BLaER1 treated with 17β-estradiol and CSF1 and Interleukin-3, amounts not matched to agents 10 nM and 100 nM (cell line): ENCODE results near the gene DOP1A.

ENCODE experiments used
- H3K27ac ChIP-seq, 11 experiments: shearing (Covaris generic); formaldehyde crosslinking; 2 replicates each; pipeline ENCODE4 v1.8.1; 2022
- H3K27me3 ChIP-seq, 11 experiments: shearing (Covaris generic); formaldehyde crosslinking; 2 replicates each; pipeline ENCODE4 v1.8.1; 2022
- H3K36me3 ChIP-seq, 11 experiments: shearing (Covaris generic); formaldehyde crosslinking; 2 replicates each; pipeline ENCODE4 v1.8.1; 2022
- H3K4me1 ChIP-seq, 10 experiments: shearing (Covaris generic); formaldehyde crosslinking; 2 replicates each; pipeline ENCODE4 v1.8.1; 2022
- H3K4me2 ChIP-seq, 11 experiments: shearing (Covaris generic); formaldehyde crosslinking; 2 replicates each; pipeline ENCODE4 v1.8.1; 2022
- H3K4me3 ChIP-seq, 10 experiments: shearing (Covaris generic); formaldehyde crosslinking; 2 replicates each; pipeline ENCODE4 v1.8.1; 2022
- H3K9ac ChIP-seq, 11 experiments: shearing (Covaris generic); formaldehyde crosslinking; 2 replicates each; pipeline ENCODE4 v1.8.1; 2022
- H3K9me3 ChIP-seq, 11 experiments: shearing (Covaris generic); formaldehyde crosslinking; replicated peaks in 1 of 11; 2 replicates each; pipeline ENCODE4 v1.8.1; 2022
- H4K20me1 ChIP-seq, 11 experiments: shearing (Covaris generic); formaldehyde crosslinking; 2 replicates each; pipeline ENCODE4 v1.8.1; 2022
- Cebpa-rat ChIP-seq, 11 experiments: shearing (Covaris generic); IDR thresholded peaks; 2 replicates each; pipeline ENCODE4 v1.8.1; 2022

The DOP1A gene

GRCh38 chr6:83160167-83160566, 92.7 kb downstream of the DOP1A start:
- no peak for TF ChIP-seq Cebpa-rat (IDR thresholded peaks at IDR 0.05)
- Histone ChIP-seq H3K27ac (no peak overlapping the region), H4K20me1 (no peaks in the 10 kb centered on the region), H3K36me3 (peaks cover 0 to 49% (median 4%) of the 10 kb centered on the region in 11 experiments; a peak in 6 of 22 replicates), H3K9ac (no peak overlapping the region), H3K4me1 (no peaks in the 10 kb centered on the region), H3K4me3 (no peak overlapping the region), H3K9me3 (no peaks in the 10 kb centered on the region), H3K27me3 (no peaks in the 10 kb centered on the region), H3K4me2 (no peak overlapping the region)

GRCh38 chr6:83167726-83168278, 100.3 kb downstream of the DOP1A start:
- H4K20me1 ChIP-seq = no peaks in the 10 kb centered on the region
- H3K27ac ChIP-seq = no peak overlapping the region
- no peak overlapping the region for H3K4me3 ChIP-seq
- no peak overlapping the region for H3K4me2 ChIP-seq
- no peaks in the 10 kb centered on the region for H3K27me3 ChIP-seq
- no peaks in the 10 kb centered on the region for H3K4me1 ChIP-seq
- H3K36me3 ChIP-seq = peaks cover 25 to 90% (median 50%) of the 10 kb centered on the region in 11 experiments
- no peak for TF ChIP-seq Cebpa-rat (IDR thresholded peaks at IDR 0.05)
- no peaks in the 10 kb centered on the region for H3K9me3 ChIP-seq
- no peak overlapping the region for H3K9ac ChIP-seq

GRCh38 chr6:83168556-83168955, 101.1 kb downstream of the DOP1A start:
- Histone ChIP-seq H3K4me3 (no peak overlapping the region), H4K20me1 (no peaks in the 10 kb centered on the region), H3K36me3 (peaks cover 25 to 97% (median 56%) of the 10 kb centered on the region in 11 experiments), H3K9me3 (no peaks in the 10 kb centered on the region), H3K27ac (no peak overlapping the region), H3K9ac (no peak overlapping the region), H3K27me3 (no peaks in the 10 kb centered on the region), H3K4me2 (no peak overlapping the region), H3K4me1 (no peaks in the 10 kb centered on the region)
- no peak for TF ChIP-seq Cebpa-rat (IDR thresholded peaks at IDR 0.05)

- peaks cover 25 to 100% (median 57%) of the 10 kb centered on the region in 11 experiments for H3K36me3 ChIP-seq
Measured at GRCh38 chr6:83169106-83169505, 101.6 kb downstream of the DOP1A start.

GRCh38 chr6:83169511-83169910, 102.0 kb downstream of the DOP1A start:
- Histone ChIP-seq H3K27me3 (no peaks in the 10 kb centered on the region), H4K20me1 (no peaks in the 10 kb centered on the region)

More at GRCh38 chr6:83169106-83169505, 101.6 kb downstream of the DOP1A start:
- no peak for TF ChIP-seq Cebpa-rat (IDR thresholded peaks at IDR 0.05)
- Histone ChIP-seq H3K9me3 (no peaks in the 10 kb centered on the region), H3K27ac (no peak overlapping the region), H3K4me1 (no peaks in the 10 kb centered on the region), H4K20me1 (no peaks in the 10 kb centered on the region), H3K9ac (no peak overlapping the region), H3K4me3 (no peak overlapping the region), H3K4me2 (no peak overlapping the region), H3K27me3 (no peaks in the 10 kb centered on the region)

GRCh38 chr6:83176246-83176645, 108.8 kb downstream of the DOP1A start:
- no peak for TF ChIP-seq Cebpa-rat (IDR thresholded peaks at IDR 0.05)
- peaks cover 7 to 77% (median 30%) of the 10 kb centered on the region in 11 experiments; a peak in 15 of 22 replicates for H3K36me3 ChIP-seq
- no peaks in the 10 kb centered on the region for H3K4me1 ChIP-seq
- no peak overlapping the region for H3K4me2 ChIP-seq
- no peaks in the 10 kb centered on the region for H3K9me3 ChIP-seq
- no peak overlapping the region for H3K27ac ChIP-seq
- H3K27me3 ChIP-seq = no peaks in the 10 kb centered on the region
- H3K9ac ChIP-seq = no peak overlapping the region
- H3K4me3 ChIP-seq = no peak overlapping the region
- H4K20me1 ChIP-seq = no peaks in the 10 kb centered on the region

More at GRCh38 chr6:83169511-83169910, 102.0 kb downstream of the DOP1A start:
- Histone ChIP-seq H3K9ac (no peak overlapping the region), H3K4me3 (no peak overlapping the region), H3K9me3 (no peaks in the 10 kb centered on the region), H3K27ac (no peak overlapping the region), H3K36me3 (peaks cover 25 to 99% (median 57%) of the 10 kb centered on the region in 11 experiments), H3K4me1 (no peaks in the 10 kb centered on the region), H3K4me2 (no peak overlapping the region)
- TF ChIP-seq Cebpa-rat (IDR thresholded peaks at IDR 0.05) = no peak

- no peak overlapping the region for H3K4me2 ChIP-seq
- no peaks in the 10 kb centered on the region for H3K9me3 ChIP-seq
- no peaks in the 10 kb centered on the region for H3K27me3 ChIP-seq
- no peak for TF ChIP-seq Cebpa-rat (IDR thresholded peaks at IDR 0.05)
- H3K4me1 ChIP-seq = no peaks in the 10 kb centered on the region
- H3K9ac ChIP-seq = no peak overlapping the region
- no peak overlapping the region for H3K27ac ChIP-seq
- no peaks in the 10 kb centered on the region for H4K20me1 ChIP-seq
- peaks cover 0 to 77% (median 22%) of the 10 kb centered on the region in 11 experiments; a peak in 11 of 22 replicates for H3K36me3 ChIP-seq
- H3K4me3 ChIP-seq = no peak overlapping the region
Measured at GRCh38 chr6:83180426-83180950, 113.0 kb downstream of the DOP1A start.

- H3K36me3 ChIP-seq = peaks cover 5 to 77% (median 23%) of the 10 kb centered on the region in 11 experiments; a peak in 15 of 22 replicates
- no peak overlapping the region for H3K27ac ChIP-seq
- H3K4me2 ChIP-seq = no peak overlapping the region
- H3K4me3 ChIP-seq = no peak overlapping the region
- H3K27me3 ChIP-seq = no peaks in the 10 kb centered on the region
- H4K20me1 ChIP-seq = no peaks in the 10 kb centered on the region
- no peaks in the 10 kb centered on the region for H3K9me3 ChIP-seq
- TF ChIP-seq Cebpa-rat (IDR thresholded peaks at IDR 0.05) = no peak
- H3K9ac ChIP-seq = no peak overlapping the region
- no peaks in the 10 kb centered on the region for H3K4me1 ChIP-seq
Measured at GRCh38 chr6:83182114-83182513, 114.6 kb downstream of the DOP1A start.

GRCh38 chr6:83183082-83183828, 115.8 kb downstream of the DOP1A start:
- no peak for TF ChIP-seq Cebpa-rat (IDR thresholded peaks at IDR 0.05)
- Histone ChIP-seq H3K9ac (no peak overlapping the region), H4K20me1 (no peaks in the 10 kb centered on the region), H3K27me3 (no peaks in the 10 kb centered on the region), H3K4me1 (no peaks in the 10 kb centered on the region), H3K36me3 (peaks cover 5 to 69% (median 23%) of the 10 kb centered on the region in 11 experiments; a peak in 15 of 22 replicates), H3K27ac (no peak overlapping the region), H3K9me3 (no peaks in the 10 kb centered on the region), H3K4me2 (no peak overlapping the region), H3K4me3 (no peak overlapping the region)
